HS-5 (cell line): ENCODE measurements around the gene PATL1.

Experiments used
- DNase-seq: peaks from one replicate; pipeline ENCODE4 v3.0.0-alpha.2; 2012; ENCODE audit warnings: low read depth

Gene PATL1

DNA sequence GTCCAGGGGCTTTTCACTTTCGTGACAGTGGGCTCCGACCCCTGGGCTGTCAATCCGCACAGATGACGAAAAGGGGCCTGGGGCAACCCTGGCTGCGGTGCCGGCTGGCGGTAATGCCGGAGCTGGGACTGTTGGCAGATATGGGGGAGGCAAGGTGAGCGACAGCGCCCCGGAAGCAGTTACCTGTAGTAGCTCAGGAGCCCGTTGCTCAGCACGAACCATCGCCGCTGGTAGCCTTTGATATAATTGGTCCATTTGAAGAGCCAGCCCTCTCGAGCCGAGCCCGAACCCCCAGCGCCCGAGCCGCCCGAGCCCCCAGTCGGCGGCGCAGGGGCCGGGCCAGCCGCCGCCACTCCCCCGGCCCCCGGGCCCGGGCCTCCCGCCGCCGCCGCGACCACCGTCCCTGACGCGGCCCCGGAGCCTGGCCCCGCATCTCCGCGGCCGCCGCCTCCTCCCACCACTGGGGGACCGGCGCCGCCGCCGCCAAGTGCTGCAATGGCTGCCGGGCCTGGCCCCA is 53.7 kb downstream of the PATL1 start:
- DNase-seq, result no peak

DNA sequence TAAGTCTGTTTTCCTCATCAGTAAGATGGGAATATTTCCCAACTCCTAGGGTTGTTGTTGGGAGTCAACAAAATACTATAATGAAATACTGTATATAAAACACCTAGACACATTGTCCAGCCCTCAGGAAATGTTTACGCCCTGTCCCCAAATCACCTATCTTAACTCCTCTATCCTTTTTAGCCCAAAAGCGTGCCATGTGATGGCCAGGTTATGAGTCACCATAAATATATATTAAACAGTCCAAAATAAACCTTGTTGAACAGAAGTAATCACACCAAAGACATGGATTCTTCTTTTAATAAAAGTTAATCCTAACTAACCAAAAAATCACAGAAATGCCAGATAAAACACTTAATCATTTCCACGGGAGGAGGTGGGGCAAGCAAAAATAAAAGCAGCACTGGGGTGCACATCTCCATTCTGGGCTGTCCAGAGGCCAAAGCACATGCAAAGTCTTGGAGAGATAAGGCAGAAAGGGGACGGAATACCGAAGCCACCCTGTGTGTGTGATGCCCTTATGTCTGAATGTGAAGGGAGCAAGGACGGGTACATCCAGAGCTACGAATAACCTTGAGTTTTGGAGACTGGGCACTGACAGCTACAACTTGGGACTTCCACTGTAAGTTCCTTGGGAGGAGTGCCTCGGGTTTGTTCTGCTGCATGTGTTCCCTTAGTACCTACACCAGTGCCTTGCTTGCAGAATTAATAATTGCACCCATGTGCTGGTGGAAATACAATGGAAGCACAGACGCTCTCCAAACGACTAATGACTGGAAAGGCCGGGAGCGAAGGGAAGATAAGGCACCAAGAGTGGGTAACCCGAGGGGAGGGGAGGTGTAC is 54.3 kb downstream of the PATL1 start:
- no peak for DNase-seq

- no peak for DNase-seq
Observed at GRCh38 chr11:59611570-59612565, 57.0 kb downstream of the PATL1 start.

GRCh38 chr11:59610289-59610688 is 58.5 kb downstream of the PATL1 start:
- DNase-seq, result no peak

DNA sequence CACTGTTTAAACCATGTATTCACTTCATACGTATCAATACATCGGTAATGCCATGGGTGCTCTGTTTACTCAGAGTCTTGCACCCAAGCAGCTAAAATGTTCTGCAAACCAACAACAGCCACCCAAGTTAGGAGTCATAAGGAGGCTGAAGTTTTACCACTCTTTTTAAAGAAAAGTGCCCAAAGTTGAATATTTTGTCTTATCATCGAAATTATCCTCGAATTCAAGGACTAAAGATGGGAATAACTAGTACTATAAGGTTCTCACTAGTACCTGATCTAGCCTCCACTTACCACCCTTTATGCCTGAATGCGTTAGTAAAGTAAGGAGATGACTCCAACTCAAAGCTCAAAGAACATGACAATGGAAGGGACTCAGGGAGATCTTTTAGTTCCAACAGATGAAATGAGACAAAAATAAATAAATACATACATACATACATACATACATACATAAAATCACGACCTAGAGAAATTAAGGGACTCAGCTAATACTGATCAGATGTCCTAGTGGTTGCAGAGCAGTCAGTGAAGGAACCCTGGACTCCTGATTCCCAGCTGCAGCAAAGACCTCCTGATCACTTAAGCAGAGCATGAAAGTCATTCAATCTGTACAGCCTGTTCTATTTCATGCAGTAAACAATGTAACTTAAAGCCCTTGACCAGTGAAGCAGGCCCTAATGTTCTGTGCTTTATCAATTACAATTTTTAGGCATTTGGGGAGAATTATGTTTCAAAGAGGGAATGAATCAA is 61.0 kb downstream of the PATL1 start:
- no peak for DNase-seq

DNA sequence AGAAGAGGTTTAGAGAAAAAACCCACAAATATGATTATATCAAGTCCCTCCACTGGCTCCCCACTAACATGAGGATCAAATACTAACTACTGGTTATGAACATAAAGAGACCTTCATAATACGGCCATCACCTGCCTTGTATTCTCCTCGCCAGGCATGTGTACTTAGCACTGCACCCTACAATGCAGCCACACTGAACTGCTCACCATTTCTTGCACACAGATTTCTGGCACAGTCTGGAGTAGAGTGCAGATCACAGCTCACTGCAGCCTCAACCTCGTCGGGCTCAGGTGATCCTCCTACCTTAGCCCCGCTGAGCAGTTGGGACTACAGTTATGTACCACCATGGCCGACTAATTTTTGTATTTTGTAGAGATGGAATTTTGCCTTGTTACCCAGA is 66.4 kb downstream of the PATL1 start:
- DNase-seq, result no peak

DNA sequence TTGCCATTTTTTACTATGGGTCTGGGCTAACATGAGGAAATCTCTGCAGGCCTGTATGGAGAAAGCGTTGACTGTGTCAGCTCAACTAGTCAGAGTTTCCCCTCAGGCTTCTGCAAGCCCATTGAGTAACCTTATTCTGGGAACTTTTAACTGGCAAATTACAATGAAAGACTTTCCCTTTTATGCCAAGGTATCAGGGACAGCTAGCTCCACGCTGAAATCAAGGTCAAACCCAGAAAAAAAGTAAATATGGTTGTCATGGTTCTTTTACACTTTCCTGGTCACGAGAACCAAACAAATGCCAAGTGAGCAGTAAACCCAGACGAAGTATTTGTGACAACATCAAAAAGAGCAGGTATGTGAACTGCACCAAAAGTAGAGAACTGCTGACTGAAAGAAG is 67.0 kb downstream of the PATL1 start:
- DNase-seq, result no peak

DNA sequence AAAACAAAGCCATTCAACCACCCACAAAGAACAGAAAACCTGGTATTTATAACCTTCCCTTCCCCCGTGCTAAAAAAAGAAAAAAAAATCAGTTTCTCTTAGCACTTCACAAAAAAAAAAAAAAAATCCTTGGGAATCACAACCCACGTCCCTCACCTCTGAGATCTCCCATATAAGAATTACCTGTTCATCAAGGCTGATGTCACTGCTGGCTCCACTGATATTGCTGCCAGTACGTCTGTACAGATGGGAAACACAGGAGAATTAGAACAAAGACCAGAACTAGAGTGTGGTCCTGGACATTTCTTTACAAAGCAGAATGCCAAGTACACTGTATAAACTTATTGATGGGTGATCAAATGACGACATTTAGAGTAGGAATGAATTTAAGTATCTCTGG is 68.2 kb downstream of the PATL1 start:
- DNase-seq, result no peak

GRCh38 chr11:59600234-59600633 is 68.6 kb downstream of the PATL1 start:
- DNase-seq, result no peak

GRCh38 chr11:59598961-59599360 is 69.9 kb downstream of the PATL1 start:
- DNase-seq, result no peak
